GM19467 (cell line): Measurements from ENCODE around the gene PIK3C2G.

Source experiments
- ATAC-seq: cut with Tn5 transposase; IDR thresholded peaks from one replicate; pipeline ENCODE4 v1.9.1; 2021; ENCODE audit warnings: mild to moderate bottlenecking, moderate library complexity; ENCODE audit not compliant: unreplicated experiment

Gene PIK3C2G

DNA sequence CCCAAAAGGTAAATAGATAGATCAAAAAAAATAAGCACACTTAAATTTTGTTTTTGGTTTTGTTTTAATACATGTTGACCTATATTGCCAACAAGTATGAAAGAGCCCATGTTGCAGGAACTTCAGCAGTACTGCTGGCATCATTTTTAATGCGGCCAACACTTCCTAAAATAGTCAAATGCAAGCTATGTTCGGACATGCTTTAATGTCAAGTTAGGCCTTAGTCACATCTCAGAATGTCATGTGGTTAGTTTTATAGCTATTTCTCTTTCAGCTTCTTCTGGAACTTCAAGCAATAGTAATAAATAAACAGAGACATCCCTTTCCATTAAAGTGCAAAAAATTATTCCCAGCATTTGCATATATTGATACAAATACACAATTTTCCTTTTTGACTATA, 153.4 kb downstream of the PIK3C2G start:
- ATAC-seq = no peak

DNA sequence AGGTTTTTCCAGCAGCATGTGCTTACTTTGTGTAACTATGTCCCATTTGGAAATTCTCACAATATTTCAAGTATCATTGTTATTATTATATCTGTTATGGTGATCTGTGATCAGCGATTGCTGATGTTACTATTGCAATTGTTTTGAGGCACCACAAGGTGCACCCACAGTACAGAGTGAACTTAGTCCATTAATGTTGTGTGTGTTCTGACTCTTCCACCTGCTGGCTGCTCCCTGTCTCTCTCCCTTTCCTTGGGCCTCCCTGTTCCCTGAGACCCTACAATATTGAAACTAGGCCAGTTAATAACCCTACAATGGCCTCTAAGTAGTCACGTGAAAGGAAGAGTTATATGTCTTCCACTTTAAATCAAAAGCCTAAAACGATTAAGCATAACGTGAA, 153.9 kb downstream of the PIK3C2G start:
- ATAC-seq = no peak

- no peak for ATAC-seq
Measured at GRCh38 chr12:18416412-18416811, 155.1 kb downstream of the PIK3C2G start.

DNA sequence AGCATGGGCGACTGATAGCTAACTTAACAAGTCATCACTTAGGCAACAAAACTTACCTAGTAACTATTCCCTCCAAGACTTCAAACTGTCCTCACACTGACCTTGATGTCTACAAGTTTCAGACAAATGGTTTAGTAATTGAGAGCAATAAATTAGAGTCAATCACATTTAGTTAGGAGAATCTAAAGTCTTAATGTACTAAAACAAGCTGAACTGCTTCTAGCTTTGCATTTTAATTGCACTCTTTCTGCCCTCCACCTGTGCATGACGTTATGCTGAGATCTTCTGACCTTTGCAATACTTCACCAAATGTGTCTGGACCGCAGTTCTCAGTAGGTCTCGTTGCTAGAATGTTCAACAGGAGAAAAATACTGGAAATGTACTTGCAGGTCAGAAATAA, 158.0 kb downstream of the PIK3C2G start:
- ATAC-seq = no peak

DNA sequence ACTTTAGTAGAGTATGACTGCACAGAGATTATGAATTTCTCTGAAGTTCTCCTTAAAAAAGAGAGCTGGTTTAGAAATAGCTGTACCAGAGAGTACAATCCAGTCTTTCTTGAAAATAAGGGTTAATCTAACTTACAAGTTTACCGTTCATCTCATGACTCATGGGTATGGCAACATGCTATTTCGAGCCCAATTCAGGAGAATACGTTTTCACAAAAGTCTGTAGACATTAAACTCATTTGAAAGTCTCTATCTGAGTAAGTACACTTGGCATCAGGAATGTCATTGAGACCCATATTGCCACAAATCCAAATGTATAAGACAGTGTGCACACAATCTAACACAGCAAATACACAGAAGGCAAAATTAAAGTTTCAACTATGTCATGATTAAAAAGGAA, 160.5 kb downstream of the PIK3C2G start:
- no peak for ATAC-seq

- no peak for ATAC-seq
Measured at GRCh38 chr12:18422871-18423270, 161.6 kb downstream of the PIK3C2G start.

- ATAC-seq = no peak
Measured at GRCh38 chr12:18424857-18425256, 163.5 kb downstream of the PIK3C2G start.

DNA sequence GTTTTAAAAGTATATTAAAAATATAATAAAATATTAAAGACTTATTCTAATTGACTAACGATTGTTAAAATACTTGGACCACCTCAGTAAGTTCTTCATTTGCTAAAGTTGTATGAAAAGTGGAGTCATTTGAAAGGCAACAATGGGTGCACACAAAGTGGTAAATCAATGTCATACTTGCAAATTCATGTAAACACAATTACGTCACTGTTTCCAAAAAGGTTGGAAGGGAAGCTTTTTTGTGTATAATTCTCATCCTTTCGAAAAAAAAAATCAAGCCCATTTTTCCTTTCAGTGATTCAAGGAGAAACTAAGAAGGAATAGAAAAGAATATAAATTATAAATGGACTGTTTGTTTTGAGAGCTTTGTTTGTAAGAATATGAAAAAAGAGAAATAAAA, 166.2 kb downstream of the PIK3C2G start:
- ATAC-seq = no peak

DNA sequence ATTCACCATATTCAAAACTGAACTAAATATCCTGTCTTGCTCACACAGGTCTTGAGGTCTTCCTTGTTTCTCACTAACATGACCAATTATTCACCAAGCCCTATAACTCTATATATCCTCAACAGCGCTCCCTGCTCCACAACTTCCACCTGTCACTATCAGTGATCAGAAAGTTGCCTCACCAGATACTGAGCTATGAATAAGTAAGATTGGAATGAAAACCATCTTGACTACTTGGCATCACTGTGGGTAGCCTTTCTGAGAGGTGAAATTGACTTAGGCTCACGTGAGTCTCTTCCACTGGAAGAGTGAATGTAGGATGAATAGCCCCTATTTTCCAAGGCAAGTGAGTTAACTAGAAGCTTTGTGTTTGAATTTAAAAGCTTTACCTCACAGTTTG, 167.1 kb downstream of the PIK3C2G start:
- ATAC-seq = no peak

GRCh38 chr12:18429366-18429765, 168.0 kb downstream of the PIK3C2G start:
- no peak for ATAC-seq

DNA sequence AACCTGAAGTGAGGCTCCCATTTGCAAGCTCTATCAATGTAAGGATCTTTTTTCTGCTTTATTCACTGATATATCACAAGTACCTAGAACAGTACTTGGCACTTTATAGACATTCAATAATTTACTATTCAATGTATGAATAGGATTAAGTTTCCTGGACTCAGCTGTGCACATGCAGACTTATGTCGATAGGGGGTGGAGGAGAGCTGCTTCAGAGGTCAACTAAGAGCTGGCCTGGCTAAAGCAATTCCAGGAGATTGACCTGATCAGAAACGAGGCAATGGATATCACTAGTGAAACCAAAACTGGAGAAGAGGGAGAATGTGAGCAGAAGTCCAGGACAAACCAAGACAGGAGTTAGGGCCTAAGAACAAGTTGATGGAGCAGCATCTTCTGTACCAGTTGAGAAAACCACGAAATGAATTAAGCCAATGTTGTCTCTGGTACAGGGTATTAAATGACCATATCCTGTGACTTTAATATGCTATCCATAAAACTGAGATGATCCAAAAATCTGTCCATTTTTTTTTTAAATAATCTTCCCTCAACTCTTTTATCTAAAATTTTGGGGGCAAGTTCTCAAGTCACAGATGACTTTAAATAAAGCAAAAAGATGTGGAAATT, 169.2 kb downstream of the PIK3C2G start:
- peak; percentile 64 for ATAC-seq

DNA sequence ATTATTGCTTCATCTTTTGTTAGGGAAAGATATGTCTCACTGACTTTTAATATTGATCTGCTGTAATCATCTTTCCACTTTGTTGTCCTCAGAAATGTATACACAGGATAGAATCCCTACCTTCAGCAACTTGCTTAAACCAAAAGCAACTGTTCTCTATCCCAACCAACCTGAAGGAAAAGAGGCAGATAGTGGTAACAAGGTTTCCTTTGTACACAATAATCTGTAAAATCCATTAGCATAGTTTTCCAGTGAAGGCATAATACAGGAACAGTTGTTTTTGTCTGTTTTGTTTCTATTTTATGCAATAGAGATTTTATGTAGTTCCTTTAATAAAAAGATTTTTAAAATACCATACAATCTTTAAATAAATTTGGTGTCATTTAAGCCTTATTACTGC, 170.5 kb downstream of the PIK3C2G start:
- ATAC-seq = no peak

DNA sequence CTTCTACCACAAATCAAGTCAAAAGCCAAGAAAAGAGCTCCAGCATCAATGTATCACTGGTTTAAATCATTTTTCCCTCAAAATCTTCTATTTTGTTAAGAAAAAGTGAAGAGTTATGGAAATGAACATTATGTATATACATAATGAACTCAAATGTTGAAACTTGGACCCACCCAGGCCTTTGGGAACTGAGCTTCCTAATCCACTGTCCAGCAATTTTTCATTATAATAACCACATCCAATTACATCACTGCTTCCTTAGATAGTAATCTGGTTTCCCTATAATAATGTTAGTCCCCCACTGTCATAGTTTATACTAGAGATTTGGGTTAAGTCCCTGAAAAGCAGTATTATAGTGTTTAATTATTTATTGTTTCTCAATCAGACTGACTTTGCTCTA, 170.9 kb downstream of the PIK3C2G start:
- ATAC-seq = no peak

DNA sequence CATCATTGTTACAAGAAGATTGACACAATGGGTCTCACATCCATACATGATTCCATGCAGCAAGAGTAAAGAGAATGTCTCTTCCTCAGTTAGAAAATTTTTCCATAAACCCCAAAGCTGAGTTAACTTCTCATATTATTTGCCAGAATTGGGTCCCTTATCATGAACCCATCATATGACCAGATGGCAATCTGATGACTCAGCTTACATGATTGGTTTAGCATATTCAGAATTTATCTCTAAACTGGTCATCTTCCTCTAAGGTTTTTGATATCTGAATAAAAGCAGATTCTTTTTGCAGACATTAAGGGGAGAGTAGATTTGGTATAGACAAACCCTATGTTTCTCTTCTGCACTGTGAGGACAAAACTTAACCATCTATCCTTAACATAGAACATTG, 174.9 kb downstream of the PIK3C2G start:
- ATAC-seq = no peak

GRCh38 chr12:18439541-18439940, 178.2 kb downstream of the PIK3C2G start:
- no peak for ATAC-seq

DNA sequence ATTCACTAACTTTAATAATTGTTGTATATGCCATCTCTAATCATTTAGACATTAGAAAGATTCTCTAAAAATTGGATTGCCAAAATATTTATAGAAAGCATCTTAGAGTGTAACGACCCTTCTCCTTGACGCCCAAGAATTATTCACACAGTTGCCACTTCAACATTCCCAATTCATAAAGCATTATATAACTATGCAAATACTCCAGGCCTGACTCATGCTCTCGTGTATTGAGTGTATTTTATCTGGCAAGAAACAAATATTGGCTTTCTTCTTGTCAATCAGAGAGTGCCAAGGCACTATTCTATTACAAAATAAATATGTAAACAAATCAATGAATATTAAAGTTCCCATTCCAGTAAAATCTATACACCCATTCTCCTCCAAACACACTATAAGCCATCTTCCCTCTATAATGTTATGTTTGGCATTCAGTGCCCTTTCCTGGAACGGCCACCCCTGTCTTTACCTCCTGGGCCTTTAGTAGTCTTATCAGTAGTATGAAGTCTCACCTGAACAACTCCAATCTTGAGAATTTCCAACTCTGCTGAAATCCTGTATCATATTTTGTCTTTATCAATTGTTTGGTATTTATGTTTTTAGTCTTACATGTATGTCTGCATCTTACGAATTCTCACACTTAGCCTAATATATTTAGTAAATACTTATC, 182.6 kb downstream of the PIK3C2G start:
- ATAC-seq = no peak

GRCh38 chr12:18446061-18446644, 184.8 kb downstream of the PIK3C2G start:
- no peak for ATAC-seq

DNA sequence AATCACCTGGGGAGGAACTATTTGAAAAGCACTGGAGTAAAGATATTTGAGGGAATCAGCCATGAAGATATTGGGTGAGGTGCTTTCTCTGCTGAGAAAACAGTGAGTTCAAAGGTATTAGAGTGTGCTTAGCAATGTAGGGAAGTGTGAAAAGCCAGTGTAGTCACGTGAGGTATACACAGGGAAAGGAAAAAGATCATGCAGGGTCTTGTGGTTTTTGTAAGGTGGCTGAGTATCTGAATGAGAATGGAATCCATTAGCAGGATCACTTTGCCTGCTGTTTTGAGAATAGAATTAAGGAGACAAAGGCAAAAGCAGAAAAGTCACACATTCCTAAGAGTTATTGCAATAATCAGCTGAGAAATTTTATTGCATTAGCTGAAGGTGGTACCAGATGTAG, 193.0 kb downstream of the PIK3C2G start:
- no peak for ATAC-seq

- ATAC-seq = no peak
Measured at GRCh38 chr12:18456344-18456743, 195.0 kb downstream of the PIK3C2G start.

GRCh38 chr12:18457362-18457761, 196.0 kb downstream of the PIK3C2G start:
- ATAC-seq = no peak

DNA sequence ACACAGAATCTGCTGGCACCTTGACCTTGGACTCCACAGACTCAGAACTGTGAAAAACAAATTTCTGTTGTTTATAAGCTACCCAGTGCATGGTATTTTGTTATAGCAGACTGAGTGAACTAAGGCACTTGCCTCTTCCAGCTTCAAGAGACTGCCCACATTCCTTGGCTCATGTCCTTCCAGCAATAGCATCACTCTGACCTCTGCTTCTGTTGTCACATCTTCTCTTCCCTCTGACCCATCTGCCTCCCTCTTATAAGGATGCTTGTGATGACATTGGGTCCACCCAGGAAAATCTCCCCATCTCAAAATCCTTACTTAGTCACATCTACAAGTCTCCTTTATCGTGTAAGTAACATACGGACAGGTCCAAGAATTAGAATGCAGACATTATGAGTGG, 200.4 kb downstream of the PIK3C2G start:
- no peak for ATAC-seq

DNA sequence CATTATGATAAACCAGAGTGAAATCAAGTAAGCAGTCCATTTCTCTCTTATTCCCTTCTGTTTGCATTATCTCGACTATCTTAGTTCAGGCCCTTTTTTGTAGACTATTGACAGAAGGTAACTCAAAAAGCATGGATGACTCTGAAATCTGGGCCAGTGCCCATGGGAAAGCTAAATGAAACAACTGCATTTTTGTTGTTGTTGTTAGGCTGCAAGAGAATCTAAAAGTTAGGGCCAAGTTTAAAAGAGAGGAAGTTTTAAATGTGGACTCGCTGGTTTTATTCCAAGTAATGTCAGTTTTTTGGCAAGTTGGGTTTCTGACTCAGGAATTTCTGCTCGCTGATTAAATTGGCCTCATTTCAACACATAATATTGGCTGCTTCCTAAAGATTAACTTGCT, 201.1 kb downstream of the PIK3C2G start:
- ATAC-seq = no peak
